Karpas-422 (cell line): ENCODE results near the gene ZNF217. TPM values are rescaled to one million over a fixed set of nuclear protein-coding genes. Genes with fewer than 3 reads are reported as not detected.
"Not testable (repeated sequence)": the region's sequence is repeated elsewhere in the genome, so short reads cannot be mapped to it uniquely, and the experiment has no call there.

ENCODE experiments used
- DNase-seq: peaks from one replicate; pipeline ENCODE4 v3.0.0-alpha.2; 2015
- H2AFZ ChIP-seq: fragments of 200-600 bp; sonication (generic); 2 replicates; pipeline ENCODE4 v1.6.1; 2014; ENCODE audit warnings: antibody characterized with exemption, low read length, mixed read lengths
- H3K27ac ChIP-seq: fragments of 200-600 bp; sonication (generic); 2 replicates; pipeline ENCODE4 v1.5.1; 2014; ENCODE audit warnings: mild to moderate bottlenecking, low read length, moderate library complexity
- H3K27me3 ChIP-seq: fragments of 200-600 bp; sonication (generic); 2 replicates; pipeline ENCODE4 v1.6.1; 2014; ENCODE audit warnings: low read length, mixed read lengths
- H3K36me3 ChIP-seq: fragments of 200-600 bp; sonication (generic); 2 replicates; pipeline ENCODE4 v1.6.1; 2014; ENCODE audit warnings: low read length, mixed read lengths; ENCODE audit not compliant: insufficient read depth
- H3K4me1 ChIP-seq: fragments of 200-600 bp; sonication (generic); 2 replicates; pipeline ENCODE4 v1.6.1; 2014; ENCODE audit warnings: mild to moderate bottlenecking, low read length, mixed read lengths
- H3K4me2 ChIP-seq: fragments of 200-600 bp; sonication (generic); 2 replicates; pipeline ENCODE4 v1.6.1; 2014; ENCODE audit warnings: low read length, low read depth, mild to moderate bottlenecking; ENCODE audit not compliant: poor library complexity, severe bottlenecking
- H3K4me3 ChIP-seq: fragments of 200-600 bp; sonication (generic); 2 replicates; pipeline ENCODE4 v1.5.1; 2014; ENCODE audit warnings: mild to moderate bottlenecking, antibody characterized with exemption, low read length, mixed read lengths
- H3K79me2 ChIP-seq: fragments of 200-600 bp; sonication (generic); 2 replicates; pipeline ENCODE4 v1.6.1; 2014; ENCODE audit warnings: mild to moderate bottlenecking, low read length, mixed read lengths
- H3K9ac ChIP-seq: fragments of 200-600 bp; sonication (generic); 2 replicates; pipeline ENCODE4 v1.6.0; 2014; ENCODE audit warnings: low read length
- H3K9me2 ChIP-seq: fragments of 200-600 bp; sonication (generic), shearing (Covaris generic); replicated peaks from 2 replicates; pipeline ENCODE4 v1.6.0; 2014; ENCODE audit warnings: mild to moderate bottlenecking, low read length, moderate library complexity; ENCODE audit not compliant: insufficient read depth
- H3K9me3 ChIP-seq: fragments of 300-700, 200-600 bp; sonication (generic); 2 replicates; pipeline ENCODE4 v1.6.1; 2014; ENCODE audit warnings: low read length, mixed read lengths
- H4K20me1 ChIP-seq: fragments of 200-600 bp; sonication (generic); 2 replicates; pipeline ENCODE4 v1.6.1; 2014; ENCODE audit warnings: mild to moderate bottlenecking, antibody characterized with exemption, low read length, low read depth; ENCODE audit not compliant: insufficient read depth
- total RNA-seq: library from RNA; depleted of rRNA; stranded (reverse); fragments of >200 nt; shearing (Covaris generic); gene quantifications from 2 replicates; pipeline ENCODE4 v1.2.3, GENCODE V29; 2014; ENCODE audit warnings: low replicate concordance

The ZNF217 gene
- total RNA-seq, 1 experiment from 2014 or later, result 2.2 TPM

DNA sequence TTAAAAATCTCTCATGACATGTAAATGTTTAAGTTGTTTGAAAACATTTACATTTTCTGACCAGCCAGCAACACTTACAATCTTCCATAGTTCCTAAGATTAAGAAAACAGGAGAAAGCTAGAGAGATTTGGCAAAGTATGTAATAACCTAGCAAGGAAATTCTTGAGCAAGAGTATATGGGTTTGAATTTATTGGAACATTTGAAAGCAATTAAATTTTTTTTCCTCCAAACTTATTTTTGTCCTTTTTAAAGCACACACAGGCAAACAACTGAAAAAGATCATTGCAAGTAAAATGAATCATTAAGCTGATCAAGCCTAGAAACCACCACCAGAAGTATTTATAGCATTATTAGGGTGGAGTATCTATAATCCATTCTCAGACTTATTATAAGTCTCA lies 20.1 kb upstream of the ZNF217 start:
- Histone ChIP-seq H3K27ac (no peak overlapping the region), H3K27me3 (no peaks in the 10 kb centered on the region), H3K36me3 (no peaks in the 10 kb centered on the region), H3K9ac (no peak overlapping the region), H2AFZ (no peak overlapping the region), H3K4me2 (no peak overlapping the region), H3K4me3 (no peak overlapping the region), H3K9me2 (no peaks in the 10 kb centered on the region), H3K4me1 (no peaks in the 10 kb centered on the region), H3K79me2 (no peaks in the 10 kb centered on the region), H3K9me3 (no peaks in the 10 kb centered on the region), H4K20me1 (no peaks in the 10 kb centered on the region)
- DNase-seq, result no peak

DNA sequence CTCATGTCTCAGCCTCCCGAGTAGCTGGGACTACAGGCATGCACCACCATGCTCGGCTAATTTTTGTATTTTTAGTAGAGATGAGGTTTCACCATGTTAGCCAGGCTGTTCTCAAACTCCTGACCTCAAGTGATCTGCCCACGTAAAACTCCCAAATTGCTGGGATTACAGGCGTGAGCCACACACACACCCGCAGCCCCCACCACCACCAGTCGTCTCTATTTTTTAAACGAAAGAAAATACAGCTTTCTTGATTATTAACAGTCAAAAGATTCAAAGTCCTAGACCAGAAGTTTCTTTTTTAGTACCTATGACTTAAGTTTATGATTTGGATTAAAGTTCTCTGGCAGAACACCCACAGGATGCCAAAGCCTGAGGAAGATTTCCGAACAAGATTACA lies 18.6 kb upstream of the ZNF217 start:
- not testable (repeated sequence) for DNase-seq, H3K79me2 ChIP-seq, H3K27ac ChIP-seq, H3K27me3 ChIP-seq, H3K4me2 ChIP-seq, H3K36me3 ChIP-seq, H2AFZ ChIP-seq, H3K4me3 ChIP-seq, H3K9me2 ChIP-seq, H3K4me1 ChIP-seq, H3K9ac ChIP-seq, H3K9me3 ChIP-seq, H4K20me1 ChIP-seq

DNA sequence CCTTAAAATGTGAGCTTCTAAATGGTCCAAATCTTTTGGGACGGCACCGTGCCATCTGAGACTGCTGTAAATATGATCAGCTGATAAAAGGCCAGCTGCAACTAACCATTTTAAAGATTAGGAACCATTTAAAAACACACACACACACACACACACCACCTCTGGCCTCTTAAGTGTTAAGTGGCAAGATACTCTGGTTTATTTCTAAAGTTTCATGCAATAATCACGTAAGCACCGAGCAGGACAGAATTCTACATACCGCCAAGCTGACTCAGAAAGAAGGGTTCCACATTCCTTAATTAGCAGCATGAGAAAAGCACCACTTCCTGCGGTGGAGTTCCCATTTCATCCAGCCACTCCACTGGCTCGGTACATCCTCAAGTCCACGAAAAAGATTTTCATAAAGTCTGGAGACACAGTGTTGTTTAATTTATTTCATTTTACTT lies 17.8 kb upstream of the ZNF217 start:
- Histone ChIP-seq H4K20me1 (no peaks in the 10 kb centered on the region), H3K9me2 (no peaks in the 10 kb centered on the region), H3K4me1 (no peaks in the 10 kb centered on the region), H3K36me3 (no peaks in the 10 kb centered on the region), H3K4me3 (no peak overlapping the region), H3K9me3 (no peaks in the 10 kb centered on the region; the same call in 1 of the 2 replicates), H3K9ac (no peak overlapping the region), H3K79me2 (no peaks in the 10 kb centered on the region), H3K4me2 (no peak overlapping the region), H3K27ac (no peak overlapping the region), H3K27me3 (no peaks in the 10 kb centered on the region), H2AFZ (0 out of 2 replicates have a peak overlapping the region, but pooled peaks have one; percentile 14)
- no peak for DNase-seq

DNA sequence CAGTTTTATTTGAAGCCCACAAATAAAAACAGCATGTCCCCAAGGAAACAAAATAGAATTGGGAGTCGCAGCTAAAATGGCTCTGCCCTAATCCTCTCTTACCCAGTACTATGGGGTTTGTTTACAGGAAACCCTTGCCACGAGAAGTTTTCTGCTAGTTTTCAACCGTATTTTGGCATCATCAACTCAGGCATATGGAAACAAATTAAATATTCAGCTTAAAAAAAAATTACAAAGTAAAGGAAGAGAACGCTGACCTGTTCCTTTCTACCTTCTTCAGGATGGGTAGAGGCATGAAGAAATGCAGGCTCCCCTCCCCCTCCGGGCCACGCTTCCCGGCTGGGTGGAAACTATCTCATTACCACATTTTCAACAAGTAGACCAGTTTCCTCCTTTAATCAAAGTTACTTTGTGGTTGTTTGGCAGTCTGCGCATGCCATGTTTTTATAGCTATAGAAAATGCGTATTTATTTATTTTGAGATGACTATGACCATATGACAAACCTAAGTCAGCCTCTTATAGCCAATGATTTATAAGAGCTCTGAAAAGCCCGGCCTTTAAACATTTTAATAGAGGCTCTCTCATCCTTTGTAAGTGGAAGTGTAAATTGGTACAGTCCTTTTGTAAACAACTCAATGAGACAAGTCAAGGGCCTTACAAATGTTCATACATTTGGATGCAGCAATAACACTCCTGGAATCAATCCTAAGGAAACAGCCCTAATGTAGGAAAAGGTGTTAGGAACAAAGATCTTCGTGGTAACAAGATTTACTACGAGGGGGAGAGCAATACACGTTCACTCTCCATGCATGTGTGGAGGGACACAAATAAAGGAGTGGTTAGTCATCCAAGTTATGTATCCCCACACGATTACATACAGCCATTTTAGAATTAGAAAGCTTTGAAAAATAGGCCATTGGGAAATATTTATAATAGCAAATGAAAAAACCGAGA lies 16.1 kb upstream of the ZNF217 start:
- H3K79me2 ChIP-seq, result no peaks in the 10 kb centered on the region
- H3K27me3 ChIP-seq, result no peaks in the 10 kb centered on the region
- no peak overlapping the region for H3K9ac ChIP-seq
- no peaks in the 10 kb centered on the region for H3K9me2 ChIP-seq
- H3K9me3 ChIP-seq, result no peaks in the 10 kb centered on the region; the same call in 1 of the 2 replicates
- no peaks in the 10 kb centered on the region for H3K4me1 ChIP-seq
- H3K36me3 ChIP-seq, result no peaks in the 10 kb centered on the region
- no peak overlapping the region for H2AFZ ChIP-seq
- no peak overlapping the region for H3K27ac ChIP-seq
- H4K20me1 ChIP-seq, result no peaks in the 10 kb centered on the region
- H3K4me2 ChIP-seq, result no peak overlapping the region
- H3K4me3 ChIP-seq, result no peak overlapping the region
- no peak for DNase-seq

DNA sequence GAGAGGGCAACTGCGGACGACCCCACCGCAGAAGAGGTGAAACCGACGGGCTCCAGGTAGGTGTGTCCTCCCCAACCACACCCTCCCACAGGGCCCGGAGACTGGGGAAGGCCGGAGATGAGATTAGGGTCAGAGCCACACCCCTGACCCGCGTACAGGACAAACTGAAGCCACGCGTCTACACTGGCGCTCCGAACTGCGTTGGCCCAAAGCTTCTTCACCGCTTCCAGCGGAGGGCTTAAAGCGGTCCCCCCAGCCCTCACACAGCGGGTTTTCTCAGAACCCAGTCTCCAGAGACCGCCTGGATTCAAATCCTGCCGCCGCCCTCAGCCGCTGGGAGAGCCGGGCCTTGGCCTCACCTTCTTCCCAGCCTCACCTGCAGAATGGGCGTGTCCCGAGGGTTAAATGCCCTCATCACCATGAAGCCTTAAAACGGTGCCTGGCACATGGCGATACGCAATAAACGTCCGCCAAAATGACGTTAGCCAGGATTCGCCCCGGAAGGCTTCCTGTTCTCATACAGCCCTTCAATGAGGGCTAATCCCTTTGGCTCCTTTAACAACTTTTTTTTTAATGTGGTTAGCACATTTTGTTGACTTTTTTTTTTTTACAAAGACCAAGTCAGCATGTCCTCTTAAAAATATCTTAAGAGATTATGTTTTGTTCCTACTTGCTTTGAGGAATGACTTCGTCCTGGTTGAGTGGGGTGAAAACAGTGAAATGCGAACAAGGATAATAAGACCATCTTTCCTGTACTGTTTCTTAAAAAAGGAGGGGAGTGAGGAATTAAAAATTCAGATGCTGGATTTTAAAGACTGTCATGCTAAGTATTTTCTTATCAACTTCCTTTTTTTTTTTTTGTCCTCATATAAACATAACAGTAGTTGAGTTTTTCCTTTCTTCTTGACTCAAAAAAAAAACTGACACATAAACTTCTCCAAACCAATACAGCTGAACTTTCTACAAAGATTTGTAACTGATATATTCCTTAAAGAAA lies 15.1 kb upstream of the ZNF217 start:
- H4K20me1 ChIP-seq, result no peaks in the 10 kb centered on the region
- H3K36me3 ChIP-seq, result no peaks in the 10 kb centered on the region
- no peak for DNase-seq
- H3K9me2 ChIP-seq, result no peaks in the 10 kb centered on the region
- no peaks in the 10 kb centered on the region for H3K79me2 ChIP-seq
- no peak overlapping the region for H2AFZ ChIP-seq
- no peaks in the 10 kb centered on the region for H3K4me1 ChIP-seq
- no peaks in the 10 kb centered on the region; the same call in 1 of the 2 replicates for H3K9me3 ChIP-seq
- H3K27me3 ChIP-seq, result no peaks in the 10 kb centered on the region
- H3K4me3 ChIP-seq, result no peak overlapping the region
- H3K4me2 ChIP-seq, result no peak overlapping the region
- no peak overlapping the region for H3K27ac ChIP-seq
- no peak overlapping the region for H3K9ac ChIP-seq

DNA sequence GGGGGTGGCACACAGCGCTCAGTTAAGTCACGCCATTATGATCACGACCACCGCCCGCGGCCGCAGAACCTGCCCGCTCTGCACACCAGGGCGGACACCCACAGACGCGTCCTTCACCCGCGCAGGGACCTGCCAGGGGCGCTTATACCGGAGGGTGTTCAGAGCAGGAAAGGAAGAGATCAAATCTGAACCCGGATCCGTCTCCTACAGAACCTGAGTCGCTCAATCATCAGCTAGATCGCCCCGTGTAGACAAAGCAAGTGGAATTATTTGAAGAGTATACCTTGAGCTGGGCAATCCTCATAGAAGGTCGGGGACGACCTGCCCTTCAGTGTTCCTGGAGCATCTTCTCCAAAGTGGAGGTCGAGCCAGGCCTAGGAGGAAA lies 14.4 kb upstream of the ZNF217 start:
- Histone ChIP-seq H3K9ac (no peak overlapping the region), H3K9me2 (no peaks in the 10 kb centered on the region), H3K27ac (no peak overlapping the region), H4K20me1 (no peaks in the 10 kb centered on the region), H3K79me2 (no peaks in the 10 kb centered on the region), H3K4me2 (no peak overlapping the region), H3K36me3 (no peaks in the 10 kb centered on the region), H3K27me3 (no peaks in the 10 kb centered on the region), H3K4me3 (no peak overlapping the region), H3K9me3 (no peaks in the 10 kb centered on the region; the same call in 1 of the 2 replicates), H3K4me1 (no peaks in the 10 kb centered on the region), H2AFZ (no peak overlapping the region)
- DNase-seq, result no peak

DNA sequence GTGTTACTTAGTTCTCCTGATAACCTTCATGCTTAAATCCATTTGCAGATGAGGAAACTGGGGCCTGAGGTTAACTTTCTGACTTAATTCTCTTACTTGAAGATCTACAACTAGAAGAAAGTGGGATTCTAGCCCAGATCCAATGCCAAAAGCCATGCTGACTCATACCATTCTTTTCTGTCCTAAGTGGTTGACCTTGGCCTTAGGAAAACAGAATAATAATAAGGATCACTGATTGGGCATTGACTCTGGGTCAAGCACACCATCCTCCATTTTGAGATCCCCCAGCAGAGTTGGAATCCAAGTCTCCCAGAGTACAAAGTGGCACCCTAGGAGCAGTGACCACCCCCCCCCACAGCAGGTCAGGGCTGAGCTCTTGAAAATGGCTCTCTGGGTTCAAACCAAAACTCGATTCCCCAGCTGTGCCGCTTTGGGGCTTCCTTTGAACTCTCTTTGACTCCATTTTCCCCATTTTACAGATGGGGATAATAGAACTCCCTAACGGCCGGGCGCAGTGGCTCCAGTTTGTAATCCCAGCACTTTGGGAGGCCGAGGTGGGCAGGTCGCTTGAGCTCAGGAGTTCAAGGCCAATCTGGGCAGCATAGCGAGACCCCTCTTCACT lies 12.8 kb upstream of the ZNF217 start:
- H3K79me2 ChIP-seq, result no peaks in the 10 kb centered on the region
- H4K20me1 ChIP-seq, result no peaks in the 10 kb centered on the region
- no peak overlapping the region for H3K4me2 ChIP-seq
- no peaks in the 10 kb centered on the region for H3K4me1 ChIP-seq
- H3K27ac ChIP-seq, result no peak overlapping the region
- no peak overlapping the region for H3K9ac ChIP-seq
- H3K4me3 ChIP-seq, result no peak overlapping the region
- H3K9me2 ChIP-seq, result no peaks in the 10 kb centered on the region
- H2AFZ ChIP-seq, result no peak overlapping the region
- H3K27me3 ChIP-seq, result no peaks in the 10 kb centered on the region
- no peaks in the 10 kb centered on the region for H3K36me3 ChIP-seq
- no peaks in the 10 kb centered on the region; the same call in 1 of the 2 replicates for H3K9me3 ChIP-seq
- no peak for DNase-seq
